ENCODE measurements around the gene MBD1.

- no peak for TF ChIP-seq CTCF (IDR thresholded peaks at IDR 0.05 in 2 of 3, conservative IDR thresholded peaks at IDR 0.05 in 1 of 3; ENCODE audit: control insufficient read depth in 2 of 3, extremely low read depth in 1 of 3, insufficient read depth in 1 of 3, low read depth in 3 of 3, low read length in 3 of 3)
- TF ChIP-seq ZBTB11 (CRISPR knock-in tag; IDR thresholded peaks at IDR 0.05) = no peak
- no peak for TF ChIP-seq POU2F2 (IDR thresholded peaks at IDR 0.05; ENCODE audit: borderline replicate concordance, low read depth, low read length)
- no peak for TF ChIP-seq TAF1 (IDR thresholded peaks at IDR 0.05; ENCODE audit: borderline replicate concordance, low read depth, low read length)
- TF ChIP-seq POLR2A (IDR thresholded peaks at IDR 0.05; ENCODE audit: low read depth, low read length) = no peak
- TF ChIP-seq ATF3 (IDR thresholded peaks at IDR 0.05; ENCODE audit: borderline replicate concordance, extremely low read depth, low read depth, low read length) = no peak
- TF ChIP-seq ZSCAN29 (IDR thresholded peaks at IDR 0.05) = no peak
Measured at GRCh38 chr18:50276452-50276851, 4.9 kb downstream of the MBD1 start.

Data from GM12878 (cell line).